Body of pancreas (tissue), 4 donors: Measurements from ENCODE around the gene RNPEP.

Source experiments
- CTCF ChIP-seq, 7 experiments: fragments of 450-650 bp in 4 of 7; fragments of 200-600 bp in 3 of 7; sonication (generic) in 3 of 7; IDR thresholded peaks; one replicate each; pipeline ENCODE4 v1.5.1; 2016 to 2019; ENCODE audit warnings: antibody characterized with exemption in 7 of 7
- POLR2A ChIP-seq, 3 donors: fragments of 450-650 bp; IDR thresholded peaks; one replicate each; pipeline ENCODE4 v1.6.1; 2016; ENCODE audit warnings: antibody characterized with exemption in 3 of 3, mild to moderate bottlenecking in 2 of 3

- no peak for TF ChIP-seq CTCF (IDR thresholded peaks at IDR 0.05)
- no peak for TF ChIP-seq POLR2A (IDR thresholded peaks at IDR 0.05)
Measured at GRCh38 chr1:202015662-202015937, 33.2 kb downstream of the RNPEP start.
